HUES48 (cell line): ENCODE results near the gene NKRF.

ENCODE experiments used
- H3K27ac ChIP-seq: one replicate; pipeline ENCODE4 v1.7.0; 2013; ENCODE audit warnings: low read depth, low read length, inconsistent platforms
- H3K27me3 ChIP-seq: 2 replicates; pipeline ENCODE4 v1.6.1; 2013; ENCODE audit warnings: mild to moderate bottlenecking, low read length; ENCODE audit not compliant: control insufficient read depth, insufficient read depth
- H3K36me3 ChIP-seq: 2 replicates; pipeline ENCODE4 v1.6.1; 2013; ENCODE audit warnings: low read length; ENCODE audit not compliant: control insufficient read depth, insufficient read depth
- H3K4me1 ChIP-seq: 2 replicates; pipeline ENCODE4 v1.6.1; 2013; ENCODE audit warnings: mild to moderate bottlenecking, low read length; ENCODE audit not compliant: control insufficient read depth, insufficient read depth
- H3K4me3 ChIP-seq: 2 replicates; pipeline ENCODE4 v1.5.1; 2013; ENCODE audit warnings: mild to moderate bottlenecking, low read depth, low read length
- H3K9ac ChIP-seq: 2 replicates; pipeline ENCODE4 v1.6.1; 2013; ENCODE audit warnings: mild to moderate bottlenecking, low read depth, low read length, moderate library complexity
- H3K9me3 ChIP-seq: 2 replicates; pipeline ENCODE4 v1.6.1; 2013; ENCODE audit warnings: low read length; ENCODE audit not compliant: control insufficient read depth, insufficient read depth

NKRF gene

DNA sequence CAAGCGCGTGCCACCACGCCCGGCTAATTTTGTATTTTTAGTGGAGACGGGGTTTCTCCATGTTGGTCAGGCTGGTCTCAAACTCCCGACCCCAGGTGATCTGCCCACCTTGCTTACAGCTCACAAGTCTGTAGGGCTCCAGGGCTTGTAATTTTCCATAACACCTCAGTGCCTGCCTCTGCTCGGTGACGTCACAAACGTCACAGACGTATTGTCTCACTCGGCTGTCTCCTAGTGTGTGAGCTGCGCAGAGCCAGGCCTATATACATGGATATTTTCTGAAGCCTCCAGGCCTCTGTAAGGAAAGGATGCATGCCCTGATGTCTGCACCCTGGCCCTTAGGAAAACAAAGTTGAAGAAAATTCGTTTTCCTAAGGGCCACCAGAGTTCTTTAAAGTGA lies 8.6 kb upstream of the NKRF start:
- Histone ChIP-seq H3K27ac (no peak overlapping the region), H3K9me3 (peaks cover 9% of the 10 kb centered on the region), H3K36me3 (no peaks in the 10 kb centered on the region), H3K4me1 (peaks cover 16% of the 10 kb centered on the region), H3K27me3 (no peaks in the 10 kb centered on the region), H3K9ac (no peak overlapping the region), H3K4me3 (no peak overlapping the region)

GRCh38 chrX:119607018-119607389 lies 780 bp upstream of the NKRF start:
- Histone ChIP-seq H3K27me3 (peaks cover 25% of the 10 kb centered on the region; the same call in 1 of the 2 replicates), H3K36me3 (0 out of 2 replicates have a peak, but pooled peaks cover 4% of the 10 kb centered on the region), H3K27ac (no peak overlapping the region), H3K9ac (peak overlapping the region; percentile 31; the same call in 1 of the 2 replicates), H3K4me1 (0 out of 2 replicates have a peak, but pooled peaks cover 4% of the 10 kb centered on the region), H3K9me3 (peaks cover 23% of the 10 kb centered on the region), H3K4me3 (peak overlapping the region; percentile 90)

DNA sequence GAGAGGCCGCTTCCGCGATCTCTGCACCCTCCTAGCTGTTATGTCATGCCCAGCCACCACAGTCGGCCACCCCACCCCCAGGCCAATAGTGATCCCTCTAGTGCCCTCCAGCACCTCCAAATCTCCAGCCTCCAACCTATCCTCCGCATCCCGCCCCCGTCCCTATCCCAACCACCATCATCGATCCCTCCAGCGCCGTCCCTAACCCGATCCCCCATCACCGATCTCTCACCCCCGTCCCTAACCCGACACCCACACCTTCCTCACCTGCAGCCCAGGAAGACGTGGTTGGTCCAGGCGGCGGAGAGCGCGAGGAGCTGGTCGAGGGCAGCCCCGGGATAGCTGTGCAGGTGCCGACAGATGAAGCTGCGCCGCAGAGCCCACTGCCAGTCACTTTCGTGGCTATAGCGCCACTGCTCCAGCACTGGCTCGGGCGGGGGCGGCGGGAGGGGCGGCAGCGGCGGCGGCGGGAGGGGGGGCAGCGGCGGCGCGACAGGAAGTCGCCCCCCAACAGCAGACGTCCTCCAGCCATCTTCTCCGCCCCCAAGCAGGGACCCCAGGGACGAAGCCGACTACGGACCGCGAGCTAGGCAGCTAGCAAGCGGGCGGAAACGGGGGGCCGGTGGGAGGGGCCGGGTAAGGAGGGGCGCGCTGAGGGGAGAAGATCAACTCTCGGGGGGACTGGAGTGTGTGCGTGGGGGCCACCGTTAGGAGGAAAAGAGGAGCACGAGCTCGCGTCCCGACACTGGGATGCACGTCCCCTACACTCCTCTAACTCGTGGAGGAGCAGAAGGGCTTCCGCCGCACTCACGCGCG lies 552 bp downstream of the NKRF start:
- H3K27ac ChIP-seq: peak overlapping the region; percentile 70
- peaks cover 26% of the 10 kb centered on the region for H3K9me3 ChIP-seq
- H3K4me3 ChIP-seq: peak overlapping the region; percentile 90
- H3K4me1 ChIP-seq: 0 out of 2 replicates have a peak, but pooled peaks cover 4% of the 10 kb centered on the region
- H3K36me3 ChIP-seq: 0 out of 2 replicates have a peak, but pooled peaks cover 4% of the 10 kb centered on the region
- H3K9ac ChIP-seq: peak overlapping the region; percentile 86
- peaks cover 25% of the 10 kb centered on the region; the same call in 1 of the 2 replicates for H3K27me3 ChIP-seq

GRCh38 chrX:119604766-119605463 lies 1.3 kb downstream of the NKRF start:
- Histone ChIP-seq H3K9ac (no peak overlapping the region), H3K27me3 (peaks cover 25% of the 10 kb centered on the region; the same call in 1 of the 2 replicates), H3K27ac (no peak overlapping the region), H3K4me1 (0 out of 2 replicates have a peak, but pooled peaks cover 4% of the 10 kb centered on the region), H3K4me3 (peak overlapping the region; percentile 90), H3K36me3 (0 out of 2 replicates have a peak, but pooled peaks cover 4% of the 10 kb centered on the region), H3K9me3 (peaks cover 32% of the 10 kb centered on the region)

DNA sequence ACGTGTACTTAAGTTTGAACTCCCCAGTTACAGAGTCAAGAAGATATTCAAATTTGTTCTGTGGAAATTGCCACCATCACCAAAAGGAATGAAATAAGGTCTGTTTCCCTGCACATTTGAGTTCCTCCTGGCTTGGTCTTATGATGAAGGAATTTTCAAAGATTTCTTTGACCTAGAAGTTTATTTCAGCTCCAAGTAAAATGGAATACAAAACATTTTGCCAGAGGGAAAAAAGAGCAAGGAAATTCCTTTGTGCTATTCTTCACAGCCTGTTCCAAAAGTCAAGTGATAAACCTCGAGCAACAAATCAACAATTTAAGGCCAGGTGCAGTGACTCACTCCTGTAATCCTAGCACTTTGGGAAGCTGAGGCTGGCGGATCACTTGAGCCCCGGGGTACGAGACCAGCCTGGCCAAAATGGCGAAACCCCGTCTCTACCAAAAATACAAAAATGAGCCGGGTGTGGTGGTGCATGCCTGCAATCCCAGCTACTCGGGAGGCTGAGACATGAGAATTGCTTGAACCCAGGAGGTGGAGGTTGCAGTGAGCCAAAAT lies 3.4 kb downstream of the NKRF start:
- H3K27ac ChIP-seq: no peak overlapping the region
- H3K9me3 ChIP-seq: peaks cover 31% of the 10 kb centered on the region
- H3K9ac ChIP-seq: no peak overlapping the region
- H3K36me3 ChIP-seq: 0 out of 2 replicates have a peak, but pooled peaks cover 4% of the 10 kb centered on the region
- H3K4me3 ChIP-seq: no peak overlapping the region
- peaks cover 17% of the 10 kb centered on the region; the same call in 1 of the 2 replicates for H3K27me3 ChIP-seq
- 0 out of 2 replicates have a peak, but pooled peaks cover 4% of the 10 kb centered on the region for H3K4me1 ChIP-seq

- Histone ChIP-seq H3K9me3 (peaks cover 51% of the 10 kb centered on the region), H3K27me3 (no peaks in the 10 kb centered on the region), H3K9ac (no peak overlapping the region), H3K36me3 (peaks cover 40% of the 10 kb centered on the region), H3K4me1 (no peaks in the 10 kb centered on the region), H3K27ac (no peak overlapping the region), H3K4me3 (no peak overlapping the region)
These were observed 16.4 kb downstream of the NKRF start for GRCh38 chrX:119589810-119590209.

- H3K27me3 ChIP-seq: no peaks in the 10 kb centered on the region
- H3K36me3 ChIP-seq: 0 out of 2 replicates have a peak, but pooled peaks cover 8% of the 10 kb centered on the region
- H3K4me1 ChIP-seq: no peaks in the 10 kb centered on the region
- no peak overlapping the region for H3K9ac ChIP-seq
- H3K4me3 ChIP-seq: no peak overlapping the region
- H3K9me3 ChIP-seq: peaks cover 28% of the 10 kb centered on the region
- H3K27ac ChIP-seq: no peak overlapping the region
These were observed 22.7 kb downstream of the NKRF start for GRCh38 chrX:119583431-119584059.

DNA sequence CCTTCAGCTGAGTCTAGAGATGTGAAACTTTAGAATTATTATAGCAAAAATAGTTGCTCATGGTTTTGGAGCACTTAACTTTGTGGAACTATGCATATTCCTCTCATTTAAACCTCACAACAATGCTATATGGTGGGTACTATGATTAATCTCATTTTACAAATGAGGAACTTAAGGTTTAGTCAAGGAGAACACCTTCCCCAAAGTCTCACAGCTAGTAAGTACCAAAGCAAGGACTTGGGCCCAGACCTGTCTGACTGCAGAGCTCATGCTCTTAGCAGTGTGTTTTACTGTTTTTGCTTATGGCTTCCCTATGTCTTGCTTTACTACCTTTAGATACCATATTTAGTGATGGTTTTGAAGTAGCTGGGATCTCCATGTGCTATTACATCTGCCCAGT lies 26.8 kb downstream of the NKRF start:
- H3K9me3 ChIP-seq: peaks cover 31% of the 10 kb centered on the region
- no peaks in the 10 kb centered on the region for H3K27me3 ChIP-seq
- H3K9ac ChIP-seq: no peak overlapping the region
- no peak overlapping the region for H3K4me3 ChIP-seq
- no peak overlapping the region for H3K27ac ChIP-seq
- H3K36me3 ChIP-seq: 0 out of 2 replicates have a peak, but pooled peaks cover 4% of the 10 kb centered on the region
- no peaks in the 10 kb centered on the region; the same call in 1 of the 2 replicates for H3K4me1 ChIP-seq

DNA sequence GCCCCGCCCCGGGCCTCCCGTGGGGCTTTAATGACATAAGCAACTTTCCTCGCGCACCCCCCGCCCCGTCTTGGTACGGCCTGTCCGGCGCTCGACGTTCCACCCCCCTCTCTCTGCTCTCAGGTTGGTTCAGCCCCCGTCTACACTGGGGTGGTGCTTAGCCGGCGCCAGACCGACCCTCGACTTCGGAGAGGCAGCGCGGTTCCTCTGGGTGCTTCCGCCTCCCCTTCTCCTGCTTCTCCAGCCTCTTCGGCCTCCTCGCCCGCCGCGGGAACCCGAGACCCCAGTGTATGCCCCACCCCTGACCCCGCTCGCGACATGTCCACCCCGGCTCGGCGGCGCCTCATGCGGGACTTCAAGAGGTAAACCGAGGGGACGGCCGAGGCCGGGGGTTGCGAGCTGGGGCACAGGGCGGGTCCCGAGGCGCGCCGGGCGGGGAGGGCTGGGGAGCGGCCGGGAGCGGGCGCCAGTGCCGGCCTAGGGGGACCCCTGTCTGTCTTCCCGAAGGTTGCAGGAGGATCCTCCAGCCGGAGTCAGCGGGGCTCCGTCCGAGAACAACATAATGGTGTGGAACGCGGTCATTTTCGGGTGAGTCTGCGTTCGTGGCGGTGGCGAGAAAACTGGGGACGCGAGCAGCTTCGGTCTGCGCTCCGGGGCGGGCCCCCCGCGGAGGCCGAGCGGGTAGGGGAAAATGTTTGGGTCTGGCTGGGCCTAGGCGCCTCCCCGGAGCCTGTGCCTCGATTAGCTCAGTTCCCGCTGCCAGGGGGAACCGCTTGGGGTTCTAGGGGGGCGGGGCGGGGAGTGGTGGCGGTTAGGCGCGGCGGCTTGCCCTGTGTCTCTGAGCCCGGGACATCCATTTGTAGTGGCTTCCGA lies 31.6 kb downstream of the NKRF start, which contains the start of gene UBE2A:
Gene UBE2A, plus strand, starts transcription at position 170 of the 873 bp plus-strand sequence. Its CDS starts 149 bp downstream, at position 319.
- Histone ChIP-seq H3K36me3 (no peaks in the 10 kb centered on the region), H3K27ac (peak within 1 kb of the TSS; percentile 80), H3K4me1 (no peaks in the 10 kb centered on the region; the same call in 1 of the 2 replicates), H3K9me3 (peaks cover 52% of the 10 kb centered on the region), H3K9ac (peak within 1 kb of the TSS; percentile 82), H3K4me3 (peak within 1 kb of the TSS; percentile 79), H3K27me3 (no peaks in the 10 kb centered on the region)
